Sigmoid colon (tissue), 7 donors: ENCODE measurements around the gene MRPS34. TPM values are rescaled to one million over a fixed set of nuclear protein-coding genes. Genes with fewer than 3 reads are reported as not detected.

Experiments
- DNase-seq: peaks from one replicate; pipeline ENCODE4 v3.0.0-alpha.2; 2019
- H3K27ac ChIP-seq, 4 donors: fragments of 200-600 bp; sonication (generic); one replicate each; pipeline ENCODE4 v1.5.1; 2016 to 2019; ENCODE audit warnings: mild to moderate bottlenecking in 1 of 4
- H3K27me3 ChIP-seq, 3 donors: fragments of 200-600 bp; sonication (generic); one replicate each; pipeline ENCODE4 v1.5.1; 2019; ENCODE audit warnings: mild to moderate bottlenecking in 1 of 3
- H3K36me3 ChIP-seq, 4 donors: fragments of 200-600 bp; sonication (generic); one replicate each; pipeline ENCODE4 v1.5.1; 2016 to 2019
- H3K4me1 ChIP-seq, 4 donors: fragments of 200-600 bp; sonication (generic); one replicate each; pipeline ENCODE4 v1.5.1; 2017 to 2019
- H3K4me3 ChIP-seq, 4 donors: fragments of 200-600 bp; sonication (generic); one replicate each; pipeline ENCODE4 v1.5.1; 2017 to 2019; ENCODE audit warnings: mild to moderate bottlenecking in 2 of 4, moderate library complexity in 1 of 4
- H3K9me3 ChIP-seq, 4 donors: fragments of 200-600 bp in 3 of 4; sonication (generic) in 3 of 4; one replicate each; pipeline versions ENCODE4 v1.5.1 to v1.6.1; 2013 to 2019
- EP300 ChIP-seq, 4 donors: sonication (generic); formaldehyde crosslinking; IDR thresholded peaks; one replicate each; pipeline ENCODE4 v1.6.1; 2017; ENCODE audit warnings: antibody characterized with exemption in 4 of 4
- POLR2A ChIP-seq, 2 donors: fragments of 450-650 bp; IDR thresholded peaks; one replicate each; pipeline ENCODE4 v1.6.1; 2016; ENCODE audit warnings: antibody characterized with exemption in 2 of 2, mild to moderate bottlenecking in 2 of 2, moderate library complexity in 2 of 2
- POLR2AphosphoS5 ChIP-seq, 4 donors: sonication (generic); formaldehyde crosslinking; IDR thresholded peaks; one replicate each; pipeline ENCODE4 v1.6.1; 2017; ENCODE audit warnings: antibody characterized with exemption in 4 of 4
- WGBS, 2 donors: extraction: QIAGEN DNeasy Blood & Tissue Kit; methylation state at CpG; one replicate each; pipeline ENCODE4 v1.1.7; 2013; 5-methylcytosine and 5-hydroxymethylcytosine counted together
- intact Hi-C: fragments of 100-400 bp; cut with DNase I; formaldehyde crosslinking; loops from one replicate; pipeline ENCODE4 v1.15.1; 2023
- polyA plus RNA-seq, 3 donors: library from polyadenylated mRNA; stranded (reverse); fragments of 200-250 nt; gene quantifications; one replicate each; pipeline ENCODE4 v1.2.3, GENCODE V29; 2013
- total RNA-seq, 4 donors: library from RNA; depleted of rRNA; stranded (reverse); fragments of >200 nt; gene quantifications; one replicate each; pipeline ENCODE4 v1.1.0, GENCODE V29; 2016
- TF ChIP-seq, protein P1 (sequence below), 4 experiments: fragments of 450-650 bp in 3 of 4; fragments of 200-600 bp in 1 of 4; IDR thresholded peaks; one replicate each; pipeline ENCODE4 v1.5.1; 2016 to 2019; ENCODE audit warnings: antibody characterized with exemption in 4 of 4, mild to moderate bottlenecking in 3 of 4, moderate library complexity in 2 of 4
- donor health status: healthy with polysubstance abuse.
- donor health status: Bipolar disorder and iron deficiency.
- donor health status: healthy.

MRPS34 gene
- total and polyA plus RNA-seq, 7 donors: 61.5 to 198 (median 104) TPM

- H3K36me3 ChIP-seq: peaks cover 0 to 64% (median 42%) of the 10 kb centered on the region in 4 donors
Measured at GRCh38 chr16:1779234-1779701, 6.3 kb upstream of the MRPS34 start.

DNA sequence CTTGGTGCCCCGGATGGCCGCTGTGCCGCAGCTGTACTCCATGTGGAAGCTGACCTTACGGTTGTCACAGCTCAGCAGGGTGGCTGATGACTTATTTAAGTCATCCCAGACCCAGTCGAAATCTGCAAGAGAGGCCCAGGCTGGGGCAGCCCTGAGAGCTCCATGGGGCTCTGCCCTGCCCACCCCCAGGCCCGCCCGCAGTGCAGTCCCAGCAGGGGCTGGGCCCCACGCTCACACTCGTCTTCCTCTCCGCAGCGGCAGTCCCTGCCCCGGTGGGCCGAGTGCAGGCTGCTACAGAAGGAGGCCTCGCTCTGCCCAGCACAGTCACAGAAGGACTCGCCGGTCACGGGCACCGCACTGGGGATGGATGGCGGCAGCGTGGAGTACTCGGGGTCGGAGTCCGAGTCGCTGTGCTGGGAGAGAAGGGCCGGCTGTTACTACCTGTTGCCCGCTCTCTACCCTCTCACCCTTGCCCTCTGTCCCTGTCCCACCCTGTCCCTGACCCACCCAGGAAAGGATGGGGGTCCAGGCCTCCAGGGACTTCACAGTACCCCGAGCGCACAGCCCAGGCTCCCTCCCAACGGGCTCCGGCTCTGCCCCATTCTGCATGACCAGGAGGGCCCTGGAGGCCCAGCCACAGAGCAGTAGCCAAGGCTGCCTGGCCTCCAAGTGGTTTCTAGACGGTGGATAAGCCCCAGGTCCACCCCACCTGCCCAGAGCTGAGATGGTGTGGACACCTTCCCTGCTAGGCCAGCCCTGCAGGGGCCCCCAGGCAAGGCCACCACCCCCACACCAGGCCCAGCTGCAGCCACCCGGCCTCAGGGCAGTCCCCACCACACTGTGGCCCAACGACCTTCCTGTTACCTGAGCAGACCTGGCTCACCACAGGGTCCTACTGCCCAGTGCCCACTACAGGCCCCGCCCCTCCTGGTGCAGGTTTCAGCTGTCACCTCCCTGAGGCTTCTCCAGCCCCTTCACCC is 5.6 kb upstream of the MRPS34 start:
- WGBS, 2 donors: 84 to 89% methylated on average over 34 of the region's 34 CpGs
- H3K27ac ChIP-seq: no peak overlapping the region

More at GRCh38 chr16:1779234-1779701, 6.3 kb upstream of the MRPS34 start:
- Histone ChIP-seq H3K4me3 (no peak overlapping the region), H3K27me3 (no peaks in the 10 kb centered on the region), H3K4me1 (peaks cover 0 to 46% (median 37%) of the 10 kb centered on the region in 4 donors), H3K27ac (no peak overlapping the region), H3K9me3 (no peaks in the 10 kb centered on the region)
- TF ChIP-seq POLR2AphosphoS5 (IDR thresholded peaks at IDR 0.05): no peak
- no peak for TF ChIP-seq EP300 (IDR thresholded peaks at IDR 0.05)
- TF ChIP-seq, protein P1, sequence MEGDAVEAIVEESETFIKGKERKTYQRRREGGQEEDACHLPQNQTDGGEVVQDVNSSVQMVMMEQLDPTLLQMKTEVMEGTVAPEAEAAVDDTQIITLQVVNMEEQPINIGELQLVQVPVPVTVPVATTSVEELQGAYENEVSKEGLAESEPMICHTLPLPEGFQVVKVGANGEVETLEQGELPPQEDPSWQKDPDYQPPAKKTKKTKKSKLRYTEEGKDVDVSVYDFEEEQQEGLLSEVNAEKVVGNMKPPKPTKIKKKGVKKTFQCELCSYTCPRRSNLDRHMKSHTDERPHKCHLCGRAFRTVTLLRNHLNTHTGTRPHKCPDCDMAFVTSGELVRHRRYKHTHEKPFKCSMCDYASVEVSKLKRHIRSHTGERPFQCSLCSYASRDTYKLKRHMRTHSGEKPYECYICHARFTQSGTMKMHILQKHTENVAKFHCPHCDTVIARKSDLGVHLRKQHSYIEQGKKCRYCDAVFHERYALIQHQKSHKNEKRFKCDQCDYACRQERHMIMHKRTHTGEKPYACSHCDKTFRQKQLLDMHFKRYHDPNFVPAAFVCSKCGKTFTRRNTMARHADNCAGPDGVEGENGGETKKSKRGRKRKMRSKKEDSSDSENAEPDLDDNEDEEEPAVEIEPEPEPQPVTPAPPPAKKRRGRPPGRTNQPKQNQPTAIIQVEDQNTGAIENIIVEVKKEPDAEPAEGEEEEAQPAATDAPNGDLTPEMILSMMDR (IDR thresholded peaks at IDR 0.05): no peak
- TF ChIP-seq POLR2A (IDR thresholded peaks at IDR 0.05): no peak
- 82 to 88% methylated on average over 8 of the region's 8 CpGs for WGBS, 2 donors
- intact Hi-C loops: loop anchor here (10.0 kb wide), 1 partner anchor 1094 kb away; the partner anchor contains the start of genes JMJD8 and STUB1
- DNase-seq: no peak

GRCh38 chr16:1777375-1778199 is 4.7 kb upstream of the MRPS34 start:
- Histone ChIP-seq H3K9me3 (no peaks in the 10 kb centered on the region), H3K36me3 (peaks cover 0 to 64% (median 42%) of the 10 kb centered on the region in 4 donors), H3K27me3 (no peaks in the 10 kb centered on the region), H3K4me3 (no peak overlapping the region), H3K27ac (no peak overlapping the region), H3K4me1 (peaks cover 0 to 45% (median 35%) of the 10 kb centered on the region in 4 donors)
- DNase-seq: no peak
- WGBS, 2 donors: 76 to 87% methylated on average over 36 of the region's 36 CpGs
- TF ChIP-seq POLR2AphosphoS5 (IDR thresholded peaks at IDR 0.05) (no peak), POLR2A (IDR thresholded peaks at IDR 0.05) (no peak), EP300 (IDR thresholded peaks at IDR 0.05) (no peak)
- TF ChIP-seq, protein P1 (IDR thresholded peaks at IDR 0.05): no peak
- intact Hi-C loops: loop anchor here (10.0 kb wide), 1 partner anchor 1093 kb away; the partner anchor contains the start of genes JMJD8 and STUB1

More for the DNA sequence above, 5.6 kb upstream of the MRPS34 start:
- Histone ChIP-seq H3K9me3 (no peaks in the 10 kb centered on the region), H3K27me3 (no peaks in the 10 kb centered on the region), H3K36me3 (peaks cover 0 to 64% (median 42%) of the 10 kb centered on the region in 4 donors), H3K4me3 (no peak overlapping the region), H3K4me1 (peaks cover 0 to 46% (median 36%) of the 10 kb centered on the region in 4 donors)
- intact Hi-C loops: loop anchor here (10.0 kb wide), 1 partner anchor 1094 kb away; the partner anchor contains the start of genes JMJD8 and STUB1
- no peak for DNase-seq
- no peak for TF ChIP-seq POLR2A (IDR thresholded peaks at IDR 0.05)
- TF ChIP-seq POLR2AphosphoS5 (IDR thresholded peaks at IDR 0.05): no peak
- no peak for TF ChIP-seq EP300 (IDR thresholded peaks at IDR 0.05)
- TF ChIP-seq, protein P1 (IDR thresholded peaks at IDR 0.05): no peak

- intact Hi-C loops: loop anchor here (10.0 kb wide), 1 partner anchor 1092 kb away; the partner anchor contains the start of genes JMJD8 and STUB1
- WGBS, 2 donors: 93% methylated on average over 22 of the region's 22 CpGs
- Histone ChIP-seq H3K4me3 (no peak overlapping the region), H3K4me1 (peaks cover 0 to 51% (median 40%) of the 10 kb centered on the region in 4 donors), H3K27me3 (no peaks in the 10 kb centered on the region), H3K27ac (no peak overlapping the region), H3K9me3 (no peaks in the 10 kb centered on the region), H3K36me3 (peaks cover 0 to 64% (median 42%) of the 10 kb centered on the region in 4 donors)
- no peak for DNase-seq
- TF ChIP-seq, protein P1 (IDR thresholded peaks at IDR 0.05): no peak
Measured at GRCh38 chr16:1776991-1777374, 4.0 kb upstream of the MRPS34 start.
